Large intestine (tissue), 3 donors: ENCODE data around the gene ZNF136. TPM values are rescaled to one million over a fixed set of nuclear protein-coding genes. Genes with fewer than 3 reads are reported as not detected.

Experiments
- DNase-seq, 2 donors: peaks; one replicate each; pipeline versions ENCODE4 v3.0.0 to v3.0.0-alpha.2; 2013
- H3K27ac ChIP-seq: one replicate; pipeline ENCODE4 v1.5.1; 2013; ENCODE audit warnings: low read length
- H3K27me3 ChIP-seq: 2 replicates; pipeline ENCODE4 v1.6.1; 2013; ENCODE audit warnings: low read length; ENCODE audit not compliant: control insufficient read depth, insufficient read depth
- H3K36me3 ChIP-seq: 2 replicates; pipeline ENCODE4 v1.6.1; 2013; ENCODE audit warnings: low read length; ENCODE audit not compliant: control insufficient read depth, insufficient read depth
- H3K4me1 ChIP-seq: one replicate; pipeline ENCODE4 v1.6.1; 2013; ENCODE audit warnings: low read length; ENCODE audit not compliant: control insufficient read depth, insufficient read depth
- H3K4me3 ChIP-seq: one replicate; pipeline ENCODE4 v1.5.1; 2013; ENCODE audit warnings: low read length
- H3K9me3 ChIP-seq: one replicate; pipeline ENCODE4 v1.6.1; 2013; ENCODE audit warnings: mild to moderate bottlenecking, low read depth, low read length, moderate library complexity; ENCODE audit not compliant: control insufficient read depth
- WGBS: methylation state at CpG from one replicate; pipeline ENCODE4 v1.1.5; 2013; ENCODE audit warnings: low lambda C conversion rate; ENCODE audit not compliant: insufficient coverage; 5-methylcytosine and 5-hydroxymethylcytosine counted together
- polyA plus RNA-seq: library from polyadenylated mRNA; unstranded; fragments of 120-200 nt; gene quantifications from one replicate; pipeline ENCODE4 v1.2.1, GENCODE V29; 2013

The ZNF136 gene
- polyA plus RNA-seq, 1 donor = 10.5 TPM

DNA sequence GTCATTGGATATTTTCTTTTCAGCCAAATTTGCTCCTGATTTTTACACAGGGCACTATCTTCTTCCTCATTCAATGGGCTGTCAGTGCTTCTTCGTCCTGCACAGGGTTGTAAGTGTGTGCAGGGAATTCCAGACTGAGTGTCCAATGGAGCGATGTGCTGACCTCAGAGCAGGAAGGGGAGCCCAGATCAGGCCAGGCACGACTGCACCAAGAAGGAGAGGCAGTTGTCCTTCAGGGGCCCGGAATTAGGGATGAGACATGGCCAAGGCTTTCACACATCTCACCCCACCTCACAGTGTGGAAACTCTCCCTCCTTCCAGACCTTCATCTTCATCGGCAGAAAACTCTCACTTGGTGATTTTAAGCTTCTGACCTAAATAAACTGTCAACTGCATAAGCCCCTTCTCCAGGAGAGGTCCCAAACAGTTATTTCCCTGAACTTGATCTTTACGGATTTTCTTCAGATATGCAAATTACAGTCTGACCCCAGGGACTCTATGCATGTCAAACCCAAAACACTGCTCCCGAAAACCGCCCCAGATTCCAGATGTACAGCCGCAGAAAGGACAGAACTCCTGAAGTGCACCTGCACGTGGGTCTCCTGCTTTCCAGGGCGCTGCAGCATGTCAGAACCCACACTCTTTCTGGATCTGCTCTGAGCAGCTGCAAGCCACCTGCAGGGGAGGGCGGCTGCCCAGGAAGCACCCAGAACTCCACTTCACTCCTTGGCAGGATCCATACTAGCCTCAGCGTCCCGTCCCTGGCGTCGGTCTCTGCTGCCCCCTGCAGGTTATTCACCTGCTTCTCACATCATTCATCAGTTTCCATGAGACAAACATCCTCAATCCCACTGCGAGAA is 22.1 kb upstream of the ZNF136 start:
- H3K36me3 ChIP-seq = peaks cover 27% of the 10 kb centered on the region
- 40% methylated on average over 1 of the region's 17 CpGs for WGBS
- H3K4me3 ChIP-seq = peak overlapping the region; percentile 96
- peaks cover 14% of the 10 kb centered on the region for H3K9me3 ChIP-seq
- H3K27me3 ChIP-seq = no peaks in the 10 kb centered on the region
- H3K27ac ChIP-seq = peak overlapping the region; percentile 96
- H3K4me1 ChIP-seq = peaks cover 8% of the 10 kb centered on the region
- DNase-seq = peak; percentile 85 to 88

DNA sequence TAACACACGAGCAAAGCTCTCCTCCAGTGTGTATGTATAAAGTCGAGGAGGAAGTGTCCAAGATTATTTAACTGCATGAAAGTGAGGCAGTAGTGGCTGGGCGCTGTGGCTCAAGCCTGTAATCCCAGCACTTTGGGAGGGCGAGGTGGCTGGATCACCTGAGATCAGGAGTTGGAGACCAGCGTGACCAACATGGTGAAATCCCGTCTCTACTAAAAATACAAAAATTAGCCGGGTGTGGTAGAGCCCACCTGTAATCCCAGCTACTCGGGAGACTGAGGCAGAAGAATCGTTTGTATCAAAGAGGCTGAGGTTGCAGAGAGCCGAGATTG is 21.5 kb upstream of the ZNF136 start:
- no peak for DNase-seq
- no peaks in the 10 kb centered on the region for H3K27me3 ChIP-seq
- H3K4me3 ChIP-seq = no peak overlapping the region
- H3K4me1 ChIP-seq = peaks cover 8% of the 10 kb centered on the region
- WGBS = no CpG with 5 or more reads among the region's 10 CpGs
- peaks cover 9% of the 10 kb centered on the region for H3K9me3 ChIP-seq
- H3K36me3 ChIP-seq = peaks cover 29% of the 10 kb centered on the region
- no peak overlapping the region for H3K27ac ChIP-seq

DNA sequence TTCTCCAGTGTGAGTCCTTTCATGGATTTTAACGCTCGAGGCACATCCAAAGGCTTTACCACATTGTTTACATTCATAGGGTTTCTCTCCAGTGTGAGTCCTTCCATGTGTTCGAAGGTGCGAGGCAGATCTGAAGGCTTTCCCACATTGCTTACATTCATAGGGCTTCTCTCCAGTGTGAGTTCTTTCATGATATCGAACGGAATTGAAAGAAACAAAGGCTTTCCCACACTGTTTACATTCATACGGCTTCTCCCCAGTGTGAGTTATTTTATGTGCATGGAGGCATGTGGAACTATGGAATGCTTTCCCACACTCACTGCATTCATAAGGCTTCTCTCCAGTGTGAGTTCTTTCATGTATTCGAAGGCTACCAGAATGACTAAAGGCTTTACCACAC is 17.5 kb upstream of the ZNF136 start:
- H3K4me3 ChIP-seq = no peak overlapping the region
- peaks cover 8% of the 10 kb centered on the region for H3K9me3 ChIP-seq
- no peak for DNase-seq
- H3K27ac ChIP-seq = no peak overlapping the region
- peaks cover 25% of the 10 kb centered on the region for H3K36me3 ChIP-seq
- no peaks in the 10 kb centered on the region for H3K27me3 ChIP-seq
- 100% methylated on average over 2 of the region's 8 CpGs for WGBS
- H3K4me1 ChIP-seq = peaks cover 6% of the 10 kb centered on the region

DNA sequence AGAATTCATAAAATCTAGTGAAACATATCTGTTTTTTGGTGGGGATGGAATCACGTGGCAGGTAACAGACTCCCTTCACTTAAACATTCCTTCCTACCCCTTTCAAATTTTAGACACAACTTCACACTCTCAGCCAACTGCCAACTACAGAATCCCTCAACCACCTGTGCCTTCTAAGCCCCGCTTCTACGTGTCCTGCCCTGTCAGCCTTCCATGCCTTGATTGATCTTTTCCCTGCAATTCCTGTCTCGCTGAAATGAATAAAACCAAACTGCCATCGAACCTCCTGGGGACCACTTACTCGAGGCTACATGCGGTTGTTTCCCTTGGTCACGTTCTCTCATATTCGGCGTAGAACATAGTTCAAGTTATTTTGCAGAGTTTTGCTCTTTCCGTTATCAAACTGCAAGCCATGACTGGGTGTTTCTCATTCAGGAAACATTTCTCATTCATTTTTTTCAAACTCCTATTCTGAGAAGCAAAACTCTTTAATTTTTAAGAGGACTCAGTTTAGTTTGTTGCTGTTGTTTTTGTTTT is 7.5 kb upstream of the ZNF136 start:
- Histone ChIP-seq H3K27ac (no peak overlapping the region), H3K4me1 (peaks cover 3% of the 10 kb centered on the region), H3K4me3 (peak overlapping the region; percentile 86), H3K36me3 (peaks cover 4% of the 10 kb centered on the region), H3K9me3 (no peaks in the 10 kb centered on the region), H3K27me3 (no peaks in the 10 kb centered on the region)
- 7% methylated on average over 5 of the region's 11 CpGs for WGBS
- DNase-seq = peak in 1 of 2 donors; percentile 43

DNA sequence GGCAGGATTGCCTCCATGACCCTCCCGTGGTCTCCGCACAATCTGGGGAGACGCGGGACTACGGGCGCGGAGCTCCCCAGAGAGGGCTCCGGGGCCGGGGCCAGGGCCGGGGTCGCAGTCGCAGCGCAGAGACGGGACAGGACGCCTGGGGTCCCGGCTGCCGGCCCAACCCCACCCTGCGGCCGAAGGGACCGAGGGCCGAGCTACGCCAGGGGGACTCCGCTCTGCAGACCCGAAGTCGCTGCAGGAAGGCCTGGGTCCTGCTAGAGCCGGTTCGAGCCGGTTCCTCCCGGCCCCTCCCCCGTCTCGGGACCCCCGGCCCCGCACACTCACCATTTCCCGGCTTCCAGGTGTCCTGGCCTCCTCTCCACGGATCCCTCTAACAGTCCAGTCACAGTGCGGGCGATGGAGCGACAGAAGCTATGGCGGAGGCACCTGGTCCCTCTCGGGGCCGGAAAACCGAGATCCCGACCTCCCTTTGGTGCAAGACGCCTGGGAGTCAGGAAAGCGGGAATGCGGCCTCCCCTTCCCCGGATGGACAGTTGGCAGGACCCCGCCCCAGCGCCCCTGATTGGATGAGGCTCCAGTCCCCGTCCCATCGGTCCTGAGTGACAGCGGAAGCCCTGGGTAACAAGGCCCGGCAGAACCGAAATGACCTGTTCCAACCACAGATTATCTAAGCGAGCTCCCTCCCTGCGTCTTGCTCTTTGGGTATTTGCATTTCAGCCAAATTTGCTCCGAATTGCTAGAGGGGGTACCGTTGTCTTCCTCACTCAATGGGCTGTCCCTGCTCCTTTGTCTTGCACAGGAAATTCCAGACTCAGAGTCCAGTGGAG is 6.5 kb upstream of the ZNF136 start, which contains the start of gene ZNF625:
TSS of gene ZNF625 (minus strand) at position 512 of the 836 bp plus-strand sequence. CDS start at position 336, 176 bp downstream.
- H3K27me3 ChIP-seq = no peaks in the 10 kb centered on the region
- peak; percentile 72 to 86 for DNase-seq
- H3K27ac ChIP-seq = peak within 1 kb of the TSS; percentile 61
- H3K4me3 ChIP-seq = peak within 1 kb of the TSS; percentile 86
- WGBS = 0% methylated on average over 1 of the region's 58 CpGs
- H3K36me3 ChIP-seq = peaks cover 2% of the 10 kb centered on the region
- peaks cover 3% of the 10 kb centered on the region for H3K4me1 ChIP-seq
- no peaks in the 10 kb centered on the region for H3K9me3 ChIP-seq

DNA sequence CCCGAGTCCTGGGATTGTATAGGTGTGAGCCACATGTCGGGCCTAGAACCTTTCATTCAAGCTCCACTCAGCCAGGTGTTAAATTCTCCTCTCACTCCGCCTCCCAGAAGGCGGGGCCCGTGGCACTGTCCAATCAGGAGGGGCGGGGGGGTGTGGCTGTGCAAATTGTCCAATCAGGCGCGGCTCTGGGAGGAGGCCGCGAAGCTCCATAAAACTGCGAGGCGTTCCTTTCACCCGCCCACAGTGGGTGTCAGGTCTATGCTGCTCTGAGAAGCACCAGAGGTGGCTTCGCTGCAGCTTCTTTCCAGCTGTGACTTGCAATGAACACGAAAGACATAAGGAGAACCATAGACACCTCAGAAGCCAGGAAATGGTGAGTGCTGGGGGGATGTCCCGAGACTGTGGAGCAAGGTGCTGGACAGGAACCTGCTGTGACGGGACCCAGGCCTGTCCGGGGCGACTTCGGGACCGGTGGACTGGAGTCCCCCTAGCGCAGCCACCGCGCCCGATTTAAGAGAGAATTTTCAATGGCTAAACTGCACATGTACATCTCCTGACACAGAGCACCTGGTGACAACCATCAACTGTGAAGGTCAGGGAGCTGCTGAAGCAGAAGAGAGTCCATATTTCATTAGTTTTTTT is 3.0 kb upstream of the ZNF136 start:
- no peak for DNase-seq
- no peak overlapping the region for H3K27ac ChIP-seq
- no CpG with 5 or more reads among the region's 25 CpGs for WGBS
- H3K9me3 ChIP-seq = no peaks in the 10 kb centered on the region
- no peaks in the 10 kb centered on the region for H3K36me3 ChIP-seq
- no peaks in the 10 kb centered on the region for H3K27me3 ChIP-seq
- peaks cover 9% of the 10 kb centered on the region for H3K4me1 ChIP-seq
- no peak overlapping the region for H3K4me3 ChIP-seq

DNA sequence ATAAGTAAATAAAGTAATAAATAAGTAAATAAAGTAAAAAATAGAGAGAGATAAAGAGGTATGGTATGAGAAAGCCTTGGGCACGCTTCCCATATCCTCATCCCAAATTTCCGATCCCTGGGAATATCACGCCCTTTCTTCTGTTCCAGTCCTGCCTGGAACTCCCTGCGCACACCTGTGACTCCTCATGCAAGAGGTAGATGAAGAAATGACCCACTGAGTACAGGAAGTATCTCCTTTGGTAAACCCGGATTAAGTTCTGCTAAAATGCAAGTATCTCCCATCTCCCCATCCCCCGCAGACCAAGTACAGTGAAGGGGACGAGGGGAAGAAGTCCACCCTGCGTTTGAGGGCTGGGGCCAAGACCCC is 399 bp upstream of the ZNF136 start:
- Histone ChIP-seq H3K4me1 (peaks cover 6% of the 10 kb centered on the region), H3K36me3 (no peaks in the 10 kb centered on the region), H3K27me3 (no peaks in the 10 kb centered on the region), H3K4me3 (peak overlapping the region; percentile 99), H3K27ac (peak overlapping the region; percentile 99), H3K9me3 (no peaks in the 10 kb centered on the region)
- DNase-seq = no peak
- 83% methylated on average over 1 of the region's 8 CpGs for WGBS

DNA sequence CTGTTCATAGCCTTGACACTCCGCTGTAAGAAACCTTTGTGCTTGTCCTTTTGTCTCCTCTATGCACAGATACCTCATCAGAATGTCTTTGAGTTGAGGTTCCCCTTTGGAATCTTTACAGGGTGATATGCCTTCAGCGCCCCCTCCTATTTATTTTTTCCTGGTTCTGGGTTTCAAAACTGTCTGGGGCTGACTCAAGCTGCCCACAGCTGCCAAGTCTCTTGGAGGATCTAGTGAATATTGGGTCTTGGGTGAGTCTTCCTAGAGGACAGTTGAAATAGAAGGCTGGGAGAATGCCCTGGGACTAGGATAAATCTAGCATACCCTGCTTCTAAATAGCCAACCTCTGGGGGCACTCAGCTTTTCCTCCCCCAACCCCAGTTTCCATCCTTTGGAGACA is 930 bp downstream of the ZNF136 start:
- WGBS = 0% methylated on average over 1 of the region's 2 CpGs
- H3K27me3 ChIP-seq = no peaks in the 10 kb centered on the region
- DNase-seq = peak in 1 of 2 donors; percentile 20
- no peaks in the 10 kb centered on the region for H3K9me3 ChIP-seq
- H3K4me1 ChIP-seq = peaks cover 6% of the 10 kb centered on the region
- H3K27ac ChIP-seq = peak overlapping the region; percentile 99
- no peaks in the 10 kb centered on the region for H3K36me3 ChIP-seq
- H3K4me3 ChIP-seq = peak overlapping the region; percentile 99

DNA sequence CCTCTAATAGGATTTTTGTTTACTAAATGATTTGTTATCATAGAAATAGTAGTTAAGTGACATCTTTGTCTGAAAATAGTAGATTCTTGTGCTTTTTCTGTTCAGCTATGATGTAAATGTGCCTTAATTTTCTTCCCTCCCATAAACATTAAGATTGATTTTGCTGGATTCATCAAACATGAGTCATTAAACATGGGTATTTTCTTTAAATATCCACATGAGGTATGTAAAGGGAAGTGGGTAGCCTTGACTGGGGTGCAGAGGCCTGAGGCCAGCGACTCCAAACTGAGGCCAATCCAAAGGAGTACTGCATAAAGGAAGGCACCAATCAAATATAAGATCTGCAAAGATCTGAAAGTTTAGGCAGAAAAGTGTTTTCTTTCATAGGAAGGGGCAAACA is 3.7 kb downstream of the ZNF136 start:
- H3K4me3 ChIP-seq = no peak overlapping the region
- peaks cover 7% of the 10 kb centered on the region for H3K36me3 ChIP-seq
- no peak overlapping the region for H3K27ac ChIP-seq
- no peaks in the 10 kb centered on the region for H3K9me3 ChIP-seq
- 86% methylated on average over 1 of the region's 1 CpG for WGBS
- H3K27me3 ChIP-seq = no peaks in the 10 kb centered on the region
- H3K4me1 ChIP-seq = peaks cover 6% of the 10 kb centered on the region
- no peak for DNase-seq

DNA sequence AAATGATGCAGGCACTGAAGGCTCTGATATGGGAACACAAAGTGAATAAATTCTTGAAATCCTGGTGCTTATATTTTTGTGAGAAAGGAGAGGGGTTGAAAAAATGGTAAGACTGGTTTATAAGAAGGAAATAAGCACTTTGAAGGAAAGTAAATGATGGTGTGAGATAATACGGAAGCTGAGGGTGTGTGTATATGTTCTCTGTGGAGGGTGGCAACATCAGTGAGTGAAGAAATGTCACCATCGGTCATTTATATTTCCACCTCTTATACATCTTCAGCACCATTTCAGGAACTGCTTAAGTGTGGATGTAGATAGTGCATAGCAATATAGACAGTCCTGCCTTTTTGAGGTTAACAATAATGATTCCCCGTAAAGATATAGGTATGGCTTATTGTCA is 17.5 kb downstream of the ZNF136 start:
- WGBS = 100% methylated on average over 1 of the region's 3 CpGs
- Histone ChIP-seq H3K9me3 (peaks cover 57% of the 10 kb centered on the region), H3K27me3 (no peaks in the 10 kb centered on the region), H3K4me3 (no peak overlapping the region), H3K36me3 (peaks cover 16% of the 10 kb centered on the region), H3K4me1 (no peaks in the 10 kb centered on the region), H3K27ac (no peak overlapping the region)
- DNase-seq = no peak
